B cell (primary cell): ENCODE data around the gene ATXN7.

Experiments used
- EZH2 ChIP-seq: IDR thresholded peaks from 2 replicates; pipeline ENCODE4 v1.6.1; 2012; ENCODE audit warnings: borderline replicate concordance, low read depth, mild to moderate bottlenecking, moderate library complexity, low read length; ENCODE audit not compliant: insufficient read depth, poor library complexity, severe bottlenecking
- TF ChIP-seq, protein P1 (sequence below): fragments of 200-600 bp; IDR thresholded peaks from one replicate; pipeline ENCODE4 v1.8.0; 2022; ENCODE audit warnings: antibody characterized with exemption, mild to moderate bottlenecking

DNA sequence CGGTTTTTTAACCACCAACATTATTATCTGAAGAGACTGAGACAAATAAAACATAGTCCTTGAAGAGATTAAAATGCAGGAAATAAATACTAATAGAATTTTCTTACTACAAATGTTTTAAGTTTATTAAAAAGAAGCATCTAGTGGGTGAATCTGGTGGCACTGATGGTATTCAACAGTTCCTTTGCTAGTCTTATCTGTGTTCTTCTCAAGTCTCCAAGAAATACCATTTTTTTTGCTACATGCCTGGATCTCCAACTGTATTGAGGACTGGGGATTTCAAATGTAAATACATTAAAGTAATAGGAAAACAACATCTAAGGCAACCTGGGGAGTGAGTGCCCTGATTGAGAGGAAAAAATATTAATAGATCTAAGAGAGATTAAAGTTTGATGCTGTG lies 22.0 kb upstream of the ATXN7 start:
- TF ChIP-seq, protein P1, sequence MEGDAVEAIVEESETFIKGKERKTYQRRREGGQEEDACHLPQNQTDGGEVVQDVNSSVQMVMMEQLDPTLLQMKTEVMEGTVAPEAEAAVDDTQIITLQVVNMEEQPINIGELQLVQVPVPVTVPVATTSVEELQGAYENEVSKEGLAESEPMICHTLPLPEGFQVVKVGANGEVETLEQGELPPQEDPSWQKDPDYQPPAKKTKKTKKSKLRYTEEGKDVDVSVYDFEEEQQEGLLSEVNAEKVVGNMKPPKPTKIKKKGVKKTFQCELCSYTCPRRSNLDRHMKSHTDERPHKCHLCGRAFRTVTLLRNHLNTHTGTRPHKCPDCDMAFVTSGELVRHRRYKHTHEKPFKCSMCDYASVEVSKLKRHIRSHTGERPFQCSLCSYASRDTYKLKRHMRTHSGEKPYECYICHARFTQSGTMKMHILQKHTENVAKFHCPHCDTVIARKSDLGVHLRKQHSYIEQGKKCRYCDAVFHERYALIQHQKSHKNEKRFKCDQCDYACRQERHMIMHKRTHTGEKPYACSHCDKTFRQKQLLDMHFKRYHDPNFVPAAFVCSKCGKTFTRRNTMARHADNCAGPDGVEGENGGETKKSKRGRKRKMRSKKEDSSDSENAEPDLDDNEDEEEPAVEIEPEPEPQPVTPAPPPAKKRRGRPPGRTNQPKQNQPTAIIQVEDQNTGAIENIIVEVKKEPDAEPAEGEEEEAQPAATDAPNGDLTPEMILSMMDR, result no peak
- no peak for TF ChIP-seq EZH2
